HG03280 (cell line): Measurements from ENCODE around the gene TCL1A.

ENCODE experiments used
- ATAC-seq: cut with Tn5 transposase; IDR thresholded peaks from one replicate; pipeline ENCODE4 v1.9.1; 2021; ENCODE audit warnings: mild to moderate bottlenecking, moderate library complexity; ENCODE audit not compliant: unreplicated experiment

The TCL1A gene

DNA sequence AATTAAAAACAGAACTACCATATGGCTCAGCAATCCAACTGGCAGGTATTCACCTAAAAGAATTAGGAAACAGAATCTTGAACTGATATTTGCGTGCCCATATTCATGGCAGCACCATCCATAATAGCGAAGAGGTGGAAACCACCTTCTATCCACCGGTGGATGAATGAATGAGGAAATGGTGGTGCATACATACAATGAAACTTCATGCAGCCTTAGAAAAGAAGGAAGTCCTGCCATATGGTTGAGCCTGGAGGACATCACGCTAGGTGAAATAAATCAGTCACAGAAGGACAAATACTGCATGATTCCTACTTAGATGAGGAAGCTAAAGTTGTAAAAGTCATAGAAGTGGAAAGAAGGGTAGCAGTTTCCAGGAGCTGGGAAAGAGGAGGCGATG lies 6.6 kb downstream of the TCL1A start:
- ATAC-seq, result no peak

DNA sequence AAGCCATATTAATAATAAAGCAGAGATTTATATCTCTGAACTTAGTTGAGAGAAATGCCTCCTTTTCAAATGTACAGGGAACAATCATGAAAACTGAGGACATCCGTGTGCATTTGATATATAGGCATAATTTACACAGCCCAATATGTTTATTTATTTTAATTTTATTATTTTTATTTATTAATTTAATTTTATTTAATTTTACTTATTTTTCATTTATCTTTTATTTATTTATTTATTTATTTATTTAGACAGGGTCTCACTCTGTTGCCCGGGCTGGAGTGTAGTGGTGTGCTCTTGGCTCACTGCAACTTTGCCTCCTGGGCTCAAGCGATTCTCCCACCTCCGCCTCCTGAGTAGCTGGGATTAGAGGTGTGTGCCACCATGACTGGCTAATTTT lies 8.4 kb downstream of the TCL1A start:
- ATAC-seq, result no peak

GRCh38 chr14:95703805-95704204 lies 10.1 kb downstream of the TCL1A start:
- no peak for ATAC-seq

DNA sequence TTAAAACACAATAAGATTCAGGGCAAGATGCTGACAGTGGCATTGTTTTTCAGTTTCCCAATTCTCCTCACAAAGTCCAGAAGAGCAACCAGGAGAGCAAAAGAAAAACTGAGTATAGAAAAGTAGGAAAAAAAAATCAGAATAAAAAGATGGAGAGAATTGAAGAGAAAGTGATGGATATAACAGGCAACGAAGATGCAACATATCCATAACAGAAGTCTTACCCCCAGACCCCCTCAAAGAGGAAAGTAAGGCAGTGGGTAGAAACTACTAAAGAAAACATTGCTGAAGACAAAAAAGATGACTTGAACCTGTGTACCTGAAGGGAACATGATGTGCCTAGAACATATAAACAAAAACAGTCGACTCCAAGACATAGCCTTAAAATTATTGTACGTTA lies 10.6 kb downstream of the TCL1A start:
- no peak for ATAC-seq

DNA sequence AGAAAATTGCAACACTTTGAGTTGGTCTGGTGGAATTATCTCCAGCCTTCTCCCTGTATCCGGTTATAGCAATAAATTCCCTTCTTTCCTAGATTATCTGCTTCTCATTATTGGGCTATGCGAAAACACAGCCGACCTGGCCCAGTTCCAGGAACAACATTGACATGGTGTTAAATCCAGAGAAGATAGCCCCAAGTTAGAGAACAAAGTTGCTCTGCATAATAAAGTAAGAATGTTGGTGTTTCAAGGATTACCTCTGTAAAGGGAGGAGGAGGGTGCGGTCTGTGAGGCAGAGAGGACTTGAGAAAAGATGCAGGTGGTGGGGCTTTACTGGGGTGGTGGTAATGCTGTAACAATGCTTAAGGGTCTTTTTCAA lies 12.1 kb downstream of the TCL1A start:
- ATAC-seq, result no peak

DNA sequence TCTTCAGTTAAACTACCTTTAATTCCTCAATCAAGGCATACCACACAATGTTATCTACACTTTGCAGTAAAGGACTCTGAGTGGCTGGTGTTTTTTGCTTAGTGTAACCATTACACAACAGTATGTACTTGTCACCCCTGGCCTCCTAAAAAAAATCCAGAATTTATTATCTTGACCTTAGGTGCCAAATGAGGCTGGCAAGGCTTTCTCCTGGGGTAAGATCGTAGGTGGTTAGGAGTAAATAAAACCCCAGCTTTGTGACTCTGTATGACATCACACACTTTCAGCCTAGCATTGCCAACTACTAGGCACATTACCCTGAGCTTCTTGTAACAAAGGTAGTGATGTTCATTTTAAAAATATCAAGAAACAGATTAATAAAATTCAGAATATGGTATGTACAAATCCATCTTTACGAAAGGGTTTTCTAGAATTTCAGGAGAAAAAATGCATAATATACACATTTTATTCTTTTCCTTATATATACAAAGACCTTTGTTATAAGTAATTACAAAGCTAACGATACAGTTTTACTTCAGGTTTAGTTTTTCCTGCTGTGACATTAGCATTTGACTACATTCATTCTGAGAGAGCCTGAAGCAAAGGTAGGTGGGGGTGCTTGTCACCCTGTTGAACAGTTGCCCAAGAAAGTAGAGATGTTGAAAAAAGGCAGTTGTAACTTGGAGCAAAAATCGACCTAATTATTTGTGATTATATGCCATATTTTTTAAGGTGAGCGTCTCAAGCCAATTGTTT lies 13.5 kb downstream of the TCL1A start:
- no peak for ATAC-seq

- peak; percentile 39 for ATAC-seq
These were observed 14.5 kb downstream of the TCL1A start for GRCh38 chr14:95699412-95699811.

DNA sequence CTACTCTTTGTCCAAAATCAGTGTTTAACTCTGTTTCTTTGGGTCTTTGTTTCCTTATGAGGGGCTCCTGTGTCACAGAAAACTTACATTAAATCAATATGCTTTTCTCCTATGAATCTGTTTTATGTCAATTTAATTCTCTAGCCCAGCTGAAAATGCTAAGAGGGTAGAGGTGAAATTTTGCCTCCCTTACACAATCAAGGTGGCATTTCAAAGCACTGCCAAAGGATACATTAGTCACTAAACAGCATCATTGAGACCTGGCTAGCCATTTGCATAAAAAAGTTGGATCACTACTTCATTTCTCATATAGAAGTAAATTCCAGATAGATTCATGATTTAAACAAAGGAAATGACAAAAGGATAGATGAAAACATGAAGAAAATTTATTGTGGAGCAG lies 15.6 kb downstream of the TCL1A start:
- ATAC-seq, result no peak

GRCh38 chr14:95697764-95698163 lies 16.2 kb downstream of the TCL1A start:
- peak; percentile 45 for ATAC-seq

GRCh38 chr14:95696741-95697140 lies 17.2 kb downstream of the TCL1A start:
- no peak for ATAC-seq

- ATAC-seq, result no peak
These were observed 18.0 kb downstream of the TCL1A start for GRCh38 chr14:95695913-95696312.

- ATAC-seq, result no peak
These were observed 18.9 kb downstream of the TCL1A start for GRCh38 chr14:95695051-95695450.

GRCh38 chr14:95692109-95692508 lies 21.8 kb downstream of the TCL1A start:
- no peak for ATAC-seq

DNA sequence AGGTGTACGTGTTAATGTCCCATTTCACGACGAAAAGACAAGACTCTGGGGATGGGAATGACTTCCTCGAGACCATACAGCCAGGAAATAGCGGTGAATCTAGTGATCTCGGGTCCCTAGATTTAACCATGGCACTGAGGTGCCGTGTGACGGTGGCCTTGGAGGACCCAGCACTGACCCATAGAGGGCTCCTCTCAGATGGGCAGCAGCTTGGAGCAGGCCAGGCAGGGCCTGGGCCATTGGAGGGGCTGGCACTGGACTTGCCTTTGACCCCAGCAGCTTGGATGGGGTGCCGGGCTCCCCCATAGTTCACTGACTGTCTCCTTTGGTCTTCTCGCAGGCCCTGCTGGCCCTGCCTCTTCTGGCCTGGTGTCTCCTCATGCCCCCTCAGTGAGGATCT lies 22.3 kb downstream of the TCL1A start:
- no peak for ATAC-seq

DNA sequence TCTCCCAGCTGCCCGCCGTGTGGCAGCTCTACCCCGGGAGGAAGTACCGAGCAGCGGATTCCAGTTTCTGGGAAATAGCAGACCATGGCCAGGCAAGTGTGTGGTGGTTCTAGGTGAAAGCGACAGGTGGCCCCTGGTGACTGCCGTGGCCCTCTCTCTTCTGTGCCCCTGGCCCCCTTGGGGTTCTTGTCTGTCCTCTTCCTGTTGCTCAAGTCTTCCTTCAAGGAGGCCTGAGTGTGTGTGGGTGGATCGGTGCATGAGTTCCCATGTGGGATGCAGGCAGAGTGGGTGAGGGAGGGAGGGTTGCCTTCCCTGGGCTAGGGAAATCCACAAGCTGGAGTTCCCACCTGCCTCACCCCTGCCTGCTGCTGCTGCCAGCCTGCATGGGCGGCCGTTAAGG lies 23.1 kb downstream of the TCL1A start:
- no peak for ATAC-seq

DNA sequence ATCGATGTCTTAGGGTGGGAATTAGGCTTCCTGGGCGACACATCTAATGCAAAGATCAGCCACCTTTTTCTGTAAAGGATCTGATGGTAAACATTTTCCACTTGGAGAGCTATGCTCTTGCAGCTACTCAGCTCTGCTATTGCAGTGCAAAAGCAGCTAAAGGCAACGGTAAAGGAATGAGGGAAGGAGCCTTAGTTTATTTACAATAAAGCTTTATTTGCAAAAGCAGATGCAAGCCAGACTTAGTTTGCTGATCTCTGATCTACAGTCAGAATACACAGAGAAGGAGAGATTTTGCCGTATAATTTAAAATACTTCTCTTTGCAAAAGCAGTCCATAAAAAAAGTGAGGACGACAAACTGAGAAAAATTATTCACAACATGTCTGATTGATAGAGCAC lies 24.5 kb downstream of the TCL1A start:
- ATAC-seq, result no peak

DNA sequence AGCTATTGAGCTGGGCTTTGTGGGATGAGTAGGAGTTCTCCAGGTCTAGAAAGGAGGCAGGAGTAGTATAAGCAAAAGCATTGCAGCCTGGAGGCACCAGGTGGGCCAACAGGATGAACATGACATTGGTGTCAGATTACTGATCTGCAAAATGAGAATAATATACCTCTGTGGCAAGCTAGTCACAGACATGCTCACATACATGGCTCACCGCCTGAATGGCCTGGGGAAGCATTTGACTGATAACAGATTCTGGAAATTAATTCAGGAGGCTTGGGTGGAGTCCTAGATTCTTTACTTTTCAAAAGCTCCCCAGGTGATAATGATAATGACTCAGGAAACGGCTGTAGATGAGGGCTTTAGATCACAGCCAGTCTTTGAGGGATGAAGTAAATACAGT lies 27.0 kb downstream of the TCL1A start:
- ATAC-seq, result no peak

DNA sequence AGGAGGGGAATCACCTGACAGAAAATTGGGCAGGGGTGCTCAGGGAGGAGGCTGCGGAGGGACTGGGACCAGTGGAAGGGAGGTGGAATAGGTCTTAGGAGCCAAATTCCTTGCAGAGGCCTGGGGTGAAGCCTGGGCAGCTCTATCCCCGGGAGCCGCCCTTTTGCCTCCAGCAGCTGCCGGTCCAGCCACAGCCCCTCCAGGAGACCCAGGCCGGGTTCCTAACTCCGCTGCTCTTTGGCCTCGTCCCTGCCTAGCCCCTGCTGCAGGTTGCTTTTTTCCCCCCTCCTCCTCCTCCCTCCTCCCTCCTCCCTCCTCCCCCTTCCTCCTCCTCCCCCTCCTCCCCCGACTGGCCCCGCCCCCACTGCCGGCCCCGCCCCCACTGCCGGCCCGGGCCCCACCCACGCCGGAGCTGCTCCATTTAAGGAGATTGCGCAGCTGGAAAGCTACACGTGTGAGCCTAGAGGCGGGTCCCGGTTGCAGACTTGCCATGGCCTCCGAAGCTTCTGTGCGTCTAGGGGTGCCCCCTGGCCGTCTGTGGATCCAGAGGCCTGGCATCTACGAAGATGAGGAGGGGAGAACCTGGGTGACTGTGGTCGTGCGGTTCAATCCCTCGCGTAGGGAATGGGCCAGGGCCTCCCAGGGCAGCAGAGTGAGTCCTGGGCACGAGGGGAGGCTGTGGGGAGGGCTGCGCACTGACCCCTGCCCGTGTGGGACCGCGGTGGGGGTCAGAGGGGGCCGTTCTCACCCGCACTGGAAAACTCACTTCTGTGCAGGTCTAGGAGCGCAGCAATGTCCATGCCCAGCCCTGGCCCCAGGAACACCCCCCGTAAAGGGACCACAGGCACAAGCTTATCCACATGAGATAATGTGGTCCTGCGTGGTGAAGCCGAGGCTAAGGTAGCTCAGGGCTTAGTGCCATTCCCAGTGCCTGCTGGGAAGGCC lies 27.7 kb downstream of the TCL1A start, which contains the start of gene TCL1B:
TCL1B (plus strand) TSS at position 449 of the 945 bp plus-strand sequence; CDS start at position 491, 42 bp downstream.
- no peak for ATAC-seq

GRCh38 chr14:95683793-95684192 lies 30.1 kb downstream of the TCL1A start:
- ATAC-seq, result no peak

- no peak for ATAC-seq
These were observed 32.8 kb downstream of the TCL1A start for GRCh38 chr14:95681153-95681552.

DNA sequence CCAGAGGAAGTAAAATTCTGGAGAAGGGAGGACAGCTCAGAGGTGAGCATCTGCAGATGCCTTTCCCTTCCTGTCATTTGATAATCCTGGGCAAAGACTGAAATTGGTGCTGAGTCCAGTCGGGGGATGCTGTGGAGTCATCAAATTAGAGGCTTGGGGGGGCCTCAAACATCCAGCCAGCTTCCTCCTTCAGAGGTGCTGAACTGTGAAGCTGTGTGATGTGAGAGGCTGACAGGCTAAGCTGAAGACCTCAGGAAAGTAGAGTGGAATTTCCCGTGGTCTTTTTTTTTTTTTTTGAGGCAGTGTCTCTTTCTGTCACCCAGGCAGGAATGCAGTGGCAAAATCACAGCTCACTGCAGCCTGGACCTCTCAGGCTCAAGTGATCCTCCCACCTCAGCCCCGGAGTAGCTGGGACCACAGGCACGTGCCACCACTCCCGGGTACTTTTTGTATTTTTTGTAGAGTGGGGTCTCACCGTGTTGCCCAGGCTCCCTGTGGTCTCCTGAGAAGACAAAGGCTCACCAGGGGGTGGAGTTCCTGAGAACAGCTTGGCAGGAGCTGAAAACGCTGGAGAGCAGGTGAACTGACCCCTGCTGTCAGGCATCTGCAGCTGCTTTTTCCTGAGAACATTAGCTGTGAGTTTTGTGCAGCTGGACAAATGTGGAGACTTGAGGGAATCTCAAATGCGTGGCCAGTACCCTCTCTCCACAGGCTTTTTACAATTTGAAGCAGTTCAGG lies 33.8 kb downstream of the TCL1A start:
- no peak for ATAC-seq
